VCaP (cell line): ENCODE data around the gene RASAL1.

Experiments used
- H3K27ac ChIP-seq: fragments of 450-650 bp; 2 replicates; pipeline ENCODE4 v1.5.1; 2017
- CTCF ChIP-seq: fragments of 450-650 bp; conservative IDR thresholded peaks from 2 replicates; pipeline ENCODE4 v1.5.1; 2017; ENCODE audit warnings: mild to moderate bottlenecking, moderate library complexity

The RASAL1 gene

GRCh38 chr12:113066813-113067400 is 68.7 kb downstream of the RASAL1 start:
- no peak overlapping the region for H3K27ac ChIP-seq
- no peak for TF ChIP-seq CTCF

GRCh38 chr12:113065126-113066007 is 70.2 kb downstream of the RASAL1 start:
- no peak for TF ChIP-seq CTCF
- no peak overlapping the region for H3K27ac ChIP-seq

- H3K27ac ChIP-seq, result no peak overlapping the region
- no peak for TF ChIP-seq CTCF
These were observed 71.0 kb downstream of the RASAL1 start for GRCh38 chr12:113064395-113065125.

- H3K27ac ChIP-seq, result no peak overlapping the region
- TF ChIP-seq CTCF, result no peak
These were observed 71.9 kb downstream of the RASAL1 start for GRCh38 chr12:113063396-113064350.

- H3K27ac ChIP-seq, result no peak overlapping the region
- no peak for TF ChIP-seq CTCF
These were observed 72.8 kb downstream of the RASAL1 start for GRCh38 chr12:113062502-113063395.

- no peak overlapping the region for H3K27ac ChIP-seq
These were observed 74.4 kb downstream of the RASAL1 start for GRCh38 chr12:113061061-113061694.

More at GRCh38 chr12:113061061-113061694, 74.4 kb downstream of the RASAL1 start:
- no peak for TF ChIP-seq CTCF
